OCI-LY3 (cell line): ENCODE data around the gene RNFT2.

Experiments used
- CTCF ChIP-seq: fragments of 200-600, 300-600 bp; sonication (generic); IDR thresholded peaks from 2 replicates; pipeline ENCODE4 v1.5.1; 2014; ENCODE audit warnings: antibody characterized with exemption, low read length, low read depth
- EZH2phosphoT487 ChIP-seq: fragments of 200-600 bp; shearing (Covaris generic); IDR thresholded peaks from 2 replicates; pipeline ENCODE4 v1.6.1; 2018; ENCODE audit warnings: antibody characterized with exemption, mixed run types, low read depth

DNA sequence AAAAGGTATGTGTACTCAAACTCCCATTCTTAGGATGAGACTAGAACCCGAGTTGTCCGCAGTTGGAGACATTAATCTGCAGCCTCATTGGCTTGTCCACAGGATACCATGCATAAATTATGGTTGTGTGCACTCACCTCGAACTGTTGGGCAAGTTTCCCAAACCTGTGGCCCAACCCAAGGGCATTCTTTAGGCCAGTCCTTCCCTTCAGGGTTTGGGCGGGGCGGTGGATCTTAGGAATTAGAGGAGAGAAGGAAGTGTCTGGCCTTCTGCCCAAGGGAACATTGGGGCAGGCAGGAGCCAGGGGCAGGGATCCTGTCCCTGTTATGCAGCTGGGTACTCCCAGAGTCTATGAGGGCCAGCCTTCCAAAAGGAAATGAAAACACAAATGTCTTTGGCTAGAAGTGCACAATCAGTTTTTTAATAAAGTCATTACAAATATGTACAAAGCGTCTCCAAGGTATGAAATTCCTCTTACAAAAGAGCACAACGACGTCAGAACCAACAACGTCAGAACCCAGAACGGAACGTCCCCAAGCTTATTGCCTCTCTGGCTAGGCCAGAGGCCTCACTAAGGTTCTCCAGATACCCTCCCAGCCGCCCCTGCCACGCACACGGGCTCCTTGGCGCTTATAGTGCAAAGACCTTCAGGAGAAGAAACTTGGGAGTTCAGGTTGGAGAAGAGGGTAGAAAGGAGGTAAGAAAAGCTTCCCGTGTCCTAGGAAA lies 117.8 kb downstream of the RNFT2 start:
- TF ChIP-seq CTCF (no peak), EZH2phosphoT487 (no peak)
